ENCODE results near the gene GAB4.
"Not testable (repeated sequence)": the region's sequence is repeated elsewhere in the genome, so short reads cannot be mapped to it uniquely, and the experiment has no call there.

Gene GAB4

GRCh38 chr22:17007852-17008731, at the start of gene GAB4:
GAB4 (minus strand) TSS chr22:17008222; CDS start chr22:17008114, 108 bp downstream.
- Histone ChIP-seq H3K9ac (ENCODE audit: low read length) (no peak within 1 kb of the TSS), H3K9me3 (ENCODE audit: control insufficient read depth, low read length) (no peaks in the 10 kb centered on the region), H3K36me3 (ENCODE audit: control insufficient read depth, insufficient read depth, low read length) (no peaks in the 10 kb centered on the region), H3K27me3 (ENCODE audit: control insufficient read depth, insufficient read depth, low read length) (no peaks in the 10 kb centered on the region), H3K4me1 (ENCODE audit: control insufficient read depth, insufficient read depth, low read length) (no peaks in the 10 kb centered on the region), H3K4me3 (ENCODE audit: low read length) (no peak within 1 kb of the TSS)

- Histone ChIP-seq H3K36me3 (ENCODE audit: control insufficient read depth, insufficient read depth, low read length) (no peaks in the 10 kb centered on the region), H3K27me3 (ENCODE audit: control insufficient read depth, insufficient read depth, low read length) (no peaks in the 10 kb centered on the region), H3K4me3 (ENCODE audit: low read length) (no peak overlapping the region), H3K4me1 (ENCODE audit: control insufficient read depth, insufficient read depth, low read length) (no peaks in the 10 kb centered on the region), H3K9me3 (ENCODE audit: control insufficient read depth, low read length) (no peaks in the 10 kb centered on the region), H3K9ac (ENCODE audit: low read length) (no peak overlapping the region)
Observed at GRCh38 chr22:17056807-17057206, 48.8 kb upstream of the GAB4 start.

GRCh38 chr22:17056058-17056457, 48.0 kb upstream of the GAB4 start:
- Histone ChIP-seq H3K4me1 (ENCODE audit: control insufficient read depth, insufficient read depth, low read length) (no peaks in the 10 kb centered on the region), H3K4me3 (ENCODE audit: low read length) (no peak overlapping the region), H3K9ac (ENCODE audit: low read length) (no peak overlapping the region), H3K9me3 (ENCODE audit: control insufficient read depth, low read length) (no peaks in the 10 kb centered on the region), H3K27me3 (ENCODE audit: control insufficient read depth, insufficient read depth, low read length) (no peaks in the 10 kb centered on the region), H3K36me3 (ENCODE audit: control insufficient read depth, insufficient read depth, low read length) (no peaks in the 10 kb centered on the region)

- H3K4me1 ChIP-seq (ENCODE audit: control insufficient read depth, insufficient read depth, low read length), result no peaks in the 10 kb centered on the region
- H3K9me3 ChIP-seq (ENCODE audit: control insufficient read depth, low read length), result no peaks in the 10 kb centered on the region
- H3K4me3 ChIP-seq (ENCODE audit: low read length), result no peak overlapping the region
- no peaks in the 10 kb centered on the region for H3K27me3 ChIP-seq (ENCODE audit: control insufficient read depth, insufficient read depth, low read length)
- no peak overlapping the region for H3K9ac ChIP-seq (ENCODE audit: low read length)
- no peaks in the 10 kb centered on the region for H3K36me3 ChIP-seq (ENCODE audit: control insufficient read depth, insufficient read depth, low read length)
Observed at GRCh38 chr22:17047656-17048055, 39.6 kb upstream of the GAB4 start.

GRCh38 chr22:17046566-17047348, 38.7 kb upstream of the GAB4 start:
- H3K4me3 ChIP-seq (ENCODE audit: low read length), result no peak overlapping the region
- no peak overlapping the region for H3K9ac ChIP-seq (ENCODE audit: low read length)
- H3K36me3 ChIP-seq (ENCODE audit: control insufficient read depth, insufficient read depth, low read length), result no peaks in the 10 kb centered on the region
- no peaks in the 10 kb centered on the region for H3K9me3 ChIP-seq (ENCODE audit: control insufficient read depth, low read length)
- no peaks in the 10 kb centered on the region for H3K27me3 ChIP-seq (ENCODE audit: control insufficient read depth, insufficient read depth, low read length)
- no peaks in the 10 kb centered on the region for H3K4me1 ChIP-seq (ENCODE audit: control insufficient read depth, insufficient read depth, low read length)

GRCh38 chr22:17043521-17043920, 35.5 kb upstream of the GAB4 start:
- Histone ChIP-seq H3K4me3 (ENCODE audit: low read length) (no peak overlapping the region), H3K4me1 (ENCODE audit: control insufficient read depth, insufficient read depth, low read length) (no peaks in the 10 kb centered on the region), H3K9ac (ENCODE audit: low read length) (no peak overlapping the region), H3K36me3 (ENCODE audit: control insufficient read depth, insufficient read depth, low read length) (no peaks in the 10 kb centered on the region), H3K27me3 (ENCODE audit: control insufficient read depth, insufficient read depth, low read length) (no peaks in the 10 kb centered on the region), H3K9me3 (ENCODE audit: control insufficient read depth, low read length) (no peaks in the 10 kb centered on the region)

- H3K36me3 ChIP-seq (ENCODE audit: control insufficient read depth, insufficient read depth, low read length); H3K9ac ChIP-seq (ENCODE audit: low read length); H3K4me1 ChIP-seq (ENCODE audit: control insufficient read depth, insufficient read depth, low read length); H3K27me3 ChIP-seq (ENCODE audit: control insufficient read depth, insufficient read depth, low read length); H3K4me3 ChIP-seq (ENCODE audit: low read length); H3K9me3 ChIP-seq (ENCODE audit: control insufficient read depth, low read length): not testable (repeated sequence)
Observed at GRCh38 chr22:17036842-17037711, 29.1 kb upstream of the GAB4 start.

- H3K4me1 ChIP-seq (ENCODE audit: control insufficient read depth, insufficient read depth, low read length); H3K9me3 ChIP-seq (ENCODE audit: control insufficient read depth, low read length); H3K27me3 ChIP-seq (ENCODE audit: control insufficient read depth, insufficient read depth, low read length); H3K4me3 ChIP-seq (ENCODE audit: low read length); H3K36me3 ChIP-seq (ENCODE audit: control insufficient read depth, insufficient read depth, low read length); H3K9ac ChIP-seq (ENCODE audit: low read length): not testable (repeated sequence)
Observed at GRCh38 chr22:17035976-17036841, 28.2 kb upstream of the GAB4 start.

GRCh38 chr22:17035246-17035645, 27.2 kb upstream of the GAB4 start:
- H3K27me3 ChIP-seq (ENCODE audit: control insufficient read depth, insufficient read depth, low read length), result peaks cover 5% of the 10 kb centered on the region
- H3K4me3 ChIP-seq (ENCODE audit: low read length), result no peak overlapping the region
- H3K9ac ChIP-seq (ENCODE audit: low read length), result no peak overlapping the region
- H3K9me3 ChIP-seq (ENCODE audit: control insufficient read depth, low read length), result no peaks in the 10 kb centered on the region
- no peaks in the 10 kb centered on the region for H3K4me1 ChIP-seq (ENCODE audit: control insufficient read depth, insufficient read depth, low read length)
- no peaks in the 10 kb centered on the region for H3K36me3 ChIP-seq (ENCODE audit: control insufficient read depth, insufficient read depth, low read length)

- not testable (repeated sequence) for H3K9me3 ChIP-seq (ENCODE audit: control insufficient read depth, low read length); H3K4me3 ChIP-seq (ENCODE audit: low read length); H3K9ac ChIP-seq (ENCODE audit: low read length); H3K27me3 ChIP-seq (ENCODE audit: control insufficient read depth, insufficient read depth, low read length); H3K36me3 ChIP-seq (ENCODE audit: control insufficient read depth, insufficient read depth, low read length); H3K4me1 ChIP-seq (ENCODE audit: control insufficient read depth, insufficient read depth, low read length)
Observed at GRCh38 chr22:17034532-17034931, 26.5 kb upstream of the GAB4 start.

GRCh38 chr22:17032277-17032676, 24.3 kb upstream of the GAB4 start:
- not testable (repeated sequence) for H3K9me3 ChIP-seq (ENCODE audit: control insufficient read depth, low read length); H3K27me3 ChIP-seq (ENCODE audit: control insufficient read depth, insufficient read depth, low read length); H3K9ac ChIP-seq (ENCODE audit: low read length)

More at GRCh38 chr22:17032277-17032676, 24.3 kb upstream of the GAB4 start:
- not testable (repeated sequence) for H3K36me3 ChIP-seq (ENCODE audit: control insufficient read depth, insufficient read depth, low read length); H3K4me1 ChIP-seq (ENCODE audit: control insufficient read depth, insufficient read depth, low read length); H3K4me3 ChIP-seq (ENCODE audit: low read length)

Data from mucosa of stomach (tissue), 1 donor.